Stimulated activated CD4-positive, alpha-beta T cell treated with anti-CD3 and anti-CD28 coated beads, Interleukin-15, amount 100 ng/mL, for 1 hour (primary cell): ENCODE measurements around the gene ATP23.

ENCODE experiments used
- DNase-seq, 2 donors: peaks; one replicate each; pipeline ENCODE4 v3.0.0-alpha.2; 2020; ENCODE audit warnings: low read depth in 1 of 2, low spot score in 1 of 2

ATP23 gene

DNA sequence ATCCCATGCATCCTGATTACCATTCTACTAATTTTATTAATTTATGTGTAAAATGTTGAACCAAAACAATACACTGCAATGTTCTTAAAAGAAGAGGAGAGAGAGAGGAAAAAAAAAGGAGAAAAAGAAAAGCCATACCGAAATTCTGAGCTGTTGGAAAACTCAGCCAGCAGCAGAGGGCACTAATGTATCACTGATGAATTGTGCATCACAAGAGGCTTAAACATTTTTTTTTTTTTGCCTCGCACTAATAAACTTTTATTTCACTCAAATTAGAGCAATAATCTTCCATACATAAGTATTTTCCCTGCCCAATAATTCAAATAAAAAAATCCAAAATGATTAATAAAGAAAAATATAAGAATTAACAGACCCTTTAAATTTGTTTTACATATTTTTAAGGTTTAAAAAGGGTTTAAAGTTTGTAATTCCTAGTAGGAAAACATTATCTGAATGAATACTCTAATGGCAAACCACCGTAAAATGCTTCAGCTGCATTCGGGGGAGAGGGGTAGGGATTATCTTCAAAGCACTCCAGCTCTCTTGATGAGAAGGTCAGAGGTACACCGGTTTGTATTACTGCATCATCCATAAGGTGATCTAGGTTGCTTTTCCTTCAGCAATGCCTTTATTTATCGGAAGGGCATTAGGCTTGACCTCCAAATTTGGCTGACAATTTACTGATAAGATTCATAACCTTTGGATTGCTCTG lies 41.9 kb downstream of the ATP23 start:
- DNase-seq, result no peak

DNA sequence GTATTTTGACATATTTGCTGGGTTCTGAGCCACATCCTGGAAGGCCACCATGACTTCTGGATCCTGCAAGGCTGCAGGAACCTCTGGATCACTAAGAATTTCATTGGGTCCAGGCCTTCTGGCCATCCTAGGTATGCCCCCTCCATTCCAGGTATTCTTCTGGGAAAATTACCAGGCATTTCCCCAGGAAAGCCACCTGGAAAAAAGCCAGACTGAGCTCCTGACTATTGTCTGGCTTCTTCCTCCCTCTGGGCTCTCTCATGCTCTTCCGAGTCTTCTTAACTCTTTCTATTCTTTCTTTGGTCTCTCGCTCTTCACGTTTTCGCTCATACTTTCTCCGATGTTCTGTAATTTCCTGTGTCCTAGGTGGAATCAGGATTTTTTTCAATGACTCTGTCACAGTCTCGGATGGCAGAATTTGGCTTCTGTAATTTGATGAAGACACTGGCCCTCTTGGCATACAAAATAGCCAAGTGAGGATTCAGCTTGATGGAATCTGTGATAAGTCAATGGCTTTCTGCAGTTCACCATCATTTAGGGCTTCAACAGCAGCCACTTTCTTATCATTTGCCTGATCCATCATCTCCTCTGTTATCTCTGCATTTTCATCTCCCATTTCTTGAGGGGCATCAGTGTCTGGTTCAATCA lies 42.6 kb downstream of the ATP23 start:
- no peak for DNase-seq

DNA sequence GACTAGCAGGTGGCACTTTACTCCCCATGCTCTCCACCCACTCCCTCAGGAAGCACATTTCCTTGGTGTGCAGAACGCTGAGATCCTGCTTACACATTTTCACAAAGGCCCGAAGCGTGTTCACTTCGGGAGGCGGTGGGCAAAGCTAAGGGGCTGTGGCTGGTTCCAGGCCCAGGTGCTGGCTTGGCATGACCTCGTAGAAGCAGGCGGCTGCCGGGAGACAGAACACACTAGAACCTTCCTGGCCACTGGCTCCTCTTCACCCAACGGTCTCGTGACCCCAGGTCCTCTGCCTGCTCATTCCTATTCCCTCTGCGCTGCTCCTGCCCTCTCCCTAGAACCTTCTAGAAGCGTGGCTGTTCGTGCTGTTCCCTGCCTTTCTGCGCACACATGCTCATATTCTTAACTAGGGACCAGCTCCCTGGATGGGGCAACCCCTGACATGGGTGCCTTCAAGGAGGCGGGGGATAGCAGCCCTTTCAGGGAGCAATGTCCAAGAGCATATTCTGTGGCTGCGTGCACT lies 43.3 kb downstream of the ATP23 start:
- no peak for DNase-seq

DNA sequence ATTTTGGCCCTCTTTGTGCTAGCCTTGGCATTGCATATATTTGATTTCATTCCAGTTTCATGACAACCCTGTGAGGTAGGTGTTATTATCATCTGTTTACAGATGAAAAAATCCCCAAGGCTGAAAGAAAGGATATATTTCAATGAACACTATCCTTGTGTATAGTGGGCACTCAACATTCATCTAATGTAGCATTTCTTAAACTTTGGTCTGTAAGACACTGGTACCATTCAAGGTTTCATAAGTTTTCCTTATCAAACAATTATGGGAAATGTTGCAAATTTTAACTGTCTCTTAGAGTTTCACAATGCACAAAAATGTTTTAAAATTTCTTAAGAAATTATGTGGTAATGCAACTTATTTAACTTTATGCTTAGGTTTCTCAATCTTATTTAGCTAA lies 44.3 kb downstream of the ATP23 start:
- DNase-seq, result no peak

DNA sequence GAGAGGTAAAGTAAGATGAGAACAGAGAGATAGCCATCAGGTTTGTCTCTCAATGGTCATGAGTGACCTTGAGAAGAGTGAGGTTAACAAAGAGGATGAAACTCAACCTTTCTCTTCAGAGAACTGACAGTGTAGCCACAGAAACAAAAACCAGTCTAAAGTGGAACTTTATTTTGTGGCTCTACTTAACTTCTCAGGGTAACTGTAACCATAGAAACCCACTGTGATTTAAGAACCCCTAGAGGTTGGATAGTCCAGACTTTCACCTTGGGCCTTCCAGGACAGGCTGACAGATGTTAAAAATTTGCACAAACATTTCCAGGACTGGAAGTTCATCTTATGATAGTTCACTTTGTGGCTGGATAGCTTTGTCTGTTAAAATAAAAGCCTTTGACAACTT lies 48.5 kb downstream of the ATP23 start:
- DNase-seq, result no peak

DNA sequence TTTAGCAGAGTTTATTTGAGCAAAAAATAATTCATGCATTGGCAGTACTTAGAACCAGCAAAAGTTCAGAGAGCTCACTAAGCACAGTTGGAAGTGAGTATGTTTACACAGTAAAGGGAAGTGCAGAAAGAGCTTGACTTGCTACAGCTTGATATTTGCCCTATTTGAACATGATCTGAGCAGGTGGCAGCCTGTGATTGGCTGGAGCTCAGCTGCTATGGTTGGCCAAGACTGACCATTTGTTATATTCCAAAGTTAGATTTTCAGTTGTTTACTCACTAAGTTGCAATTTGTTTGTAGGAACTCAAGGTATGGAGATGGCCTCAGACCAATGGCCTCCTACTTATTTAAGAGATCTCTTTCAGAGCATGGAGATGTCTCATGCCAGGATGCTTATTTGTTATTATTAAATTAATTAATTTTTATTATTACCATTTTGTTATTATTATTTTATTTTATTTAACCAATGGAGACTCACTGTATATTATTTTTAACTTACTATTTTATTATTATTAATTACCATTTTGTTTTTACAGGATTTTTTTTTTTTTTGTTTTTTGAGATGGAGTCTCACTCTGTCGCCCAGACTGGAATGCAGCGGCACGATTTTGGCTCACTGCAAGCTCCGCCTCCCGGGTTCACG lies 49.0 kb downstream of the ATP23 start:
- no peak for DNase-seq

DNA sequence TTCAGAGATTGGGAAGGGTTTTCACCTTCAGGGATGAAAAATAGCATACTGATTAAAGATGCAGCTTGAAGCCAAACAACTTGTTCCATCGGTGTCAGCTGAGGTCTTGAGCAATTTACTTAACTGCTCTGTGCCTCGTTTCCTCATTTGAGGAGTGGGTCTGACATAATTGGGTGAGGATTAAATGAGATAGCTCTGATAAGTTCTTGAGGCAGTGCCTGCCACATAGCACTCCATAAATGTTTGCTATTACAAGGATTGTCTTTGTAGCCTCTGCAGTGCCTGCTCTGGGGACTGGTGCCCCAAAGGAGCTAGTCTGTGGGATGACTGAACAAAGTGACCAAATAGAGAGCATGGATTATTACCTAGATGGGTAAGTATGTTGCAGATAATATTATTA lies 50.6 kb downstream of the ATP23 start:
- no peak for DNase-seq

DNA sequence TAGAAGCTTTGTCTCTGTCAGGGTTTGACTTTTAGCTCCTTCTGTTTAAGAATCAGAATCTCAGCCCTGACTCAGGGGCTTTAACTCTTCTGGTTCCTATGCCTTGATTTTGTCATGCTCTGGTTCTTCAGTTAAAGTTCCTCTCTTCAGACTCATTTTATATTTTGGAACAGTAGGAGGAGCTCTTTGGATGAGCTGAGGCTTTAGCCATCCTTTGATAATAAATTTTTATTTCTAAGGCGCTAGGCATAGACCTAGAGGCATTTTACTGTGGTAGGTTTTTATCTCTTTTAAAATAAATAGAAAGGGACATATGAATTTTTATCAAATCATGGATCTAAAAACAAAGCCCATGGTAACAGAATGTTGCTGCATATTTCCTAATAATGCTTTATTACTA lies 51.7 kb downstream of the ATP23 start:
- DNase-seq, result no peak

DNA sequence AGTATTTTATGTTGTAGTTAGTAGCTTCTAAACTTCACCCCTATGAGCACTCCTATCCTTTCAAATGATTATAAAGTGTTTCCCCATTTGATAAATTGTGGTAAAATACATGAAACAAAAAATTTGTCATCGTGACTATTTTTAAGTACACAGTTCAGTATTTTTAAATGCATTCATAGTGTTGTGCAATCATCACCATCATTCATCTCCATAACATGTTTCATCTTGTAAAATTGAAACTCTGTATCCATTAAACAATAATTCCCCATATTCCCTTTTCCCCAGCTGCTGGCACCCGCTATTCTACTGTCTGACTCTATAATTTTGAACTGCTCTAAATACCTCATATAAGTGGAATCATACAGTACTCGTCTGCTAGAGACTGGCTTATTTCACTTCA lies 52.5 kb downstream of the ATP23 start:
- DNase-seq, result no peak

DNA sequence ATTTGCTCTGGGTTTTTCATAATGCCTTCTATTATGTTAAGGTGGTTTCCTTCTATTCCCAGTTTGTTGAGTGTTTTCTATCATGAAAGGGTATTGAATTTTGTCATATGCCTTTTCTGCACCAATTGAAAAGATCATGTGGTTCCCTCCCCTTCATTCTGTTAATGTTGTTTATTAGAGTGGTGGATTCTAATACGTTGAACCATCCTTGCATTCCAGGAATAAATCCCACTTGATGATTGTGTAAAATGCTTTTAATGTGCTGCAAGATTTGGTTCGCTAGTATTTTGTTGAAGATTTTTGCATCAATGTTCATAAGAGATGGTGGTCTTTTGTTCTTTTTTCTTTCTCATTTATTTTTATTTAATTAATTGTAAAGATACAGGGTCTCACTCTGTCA lies 55.2 kb downstream of the ATP23 start:
- no peak for DNase-seq

DNA sequence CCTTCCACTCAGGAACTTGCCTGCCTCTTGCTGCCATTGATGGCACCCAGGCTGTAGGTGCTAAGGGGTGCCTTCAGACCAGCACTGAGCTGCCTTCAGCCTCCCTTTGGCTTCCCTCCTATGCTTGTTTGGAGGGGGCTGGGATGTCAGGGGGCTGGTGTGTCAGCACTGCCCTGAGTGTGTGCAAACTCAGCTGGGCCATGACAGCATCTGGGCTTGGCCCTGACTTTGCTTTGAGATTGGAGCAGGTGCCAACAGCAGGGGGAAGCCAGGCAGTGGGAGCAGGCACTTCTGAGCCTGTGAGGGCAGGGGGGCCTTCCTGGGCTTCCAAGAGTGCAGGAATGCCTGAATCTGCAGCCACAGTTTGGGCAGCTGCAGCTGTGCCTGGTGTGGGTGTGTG lies 56.9 kb downstream of the ATP23 start:
- DNase-seq, result no peak

DNA sequence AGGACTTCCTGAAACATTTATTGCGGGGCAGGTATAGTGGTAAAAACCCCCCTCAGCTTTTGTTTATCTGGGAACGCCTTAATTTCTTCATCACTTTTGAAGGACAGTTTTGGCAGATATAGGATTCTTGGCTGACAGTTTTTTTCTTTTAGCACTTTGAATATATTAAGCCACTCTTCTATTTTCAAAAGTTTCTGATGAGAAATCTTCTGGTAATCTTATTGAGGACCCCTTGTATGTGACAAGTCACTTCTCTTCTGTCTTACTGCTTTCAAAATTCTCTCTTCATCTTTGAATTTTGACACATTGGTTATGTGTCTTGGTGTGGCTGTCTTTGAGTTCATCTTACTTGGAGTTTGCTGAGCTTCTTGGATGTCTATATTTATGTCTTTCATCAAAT lies 59.1 kb downstream of the ATP23 start:
- no peak for DNase-seq

DNA sequence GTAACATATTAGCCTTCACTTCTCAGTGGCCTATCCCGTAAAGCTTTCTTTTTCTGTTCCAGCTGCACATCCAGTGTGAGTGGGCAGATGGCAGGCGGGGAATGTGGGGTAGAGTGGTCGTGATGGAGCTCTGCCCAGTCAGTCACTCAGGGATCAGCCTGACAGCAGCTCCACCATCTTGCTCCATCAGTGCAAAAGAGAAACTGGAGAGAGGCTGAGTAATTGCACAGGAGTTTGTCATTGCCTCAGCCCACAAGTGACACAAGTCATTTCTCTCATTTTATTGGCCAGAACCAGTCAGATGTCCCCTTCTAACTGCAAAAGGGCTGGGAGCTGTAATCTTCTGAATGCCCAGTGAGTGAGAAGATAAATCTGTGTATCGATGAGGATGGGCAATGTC lies 66.5 kb downstream of the ATP23 start:
- DNase-seq, result no peak

DNA sequence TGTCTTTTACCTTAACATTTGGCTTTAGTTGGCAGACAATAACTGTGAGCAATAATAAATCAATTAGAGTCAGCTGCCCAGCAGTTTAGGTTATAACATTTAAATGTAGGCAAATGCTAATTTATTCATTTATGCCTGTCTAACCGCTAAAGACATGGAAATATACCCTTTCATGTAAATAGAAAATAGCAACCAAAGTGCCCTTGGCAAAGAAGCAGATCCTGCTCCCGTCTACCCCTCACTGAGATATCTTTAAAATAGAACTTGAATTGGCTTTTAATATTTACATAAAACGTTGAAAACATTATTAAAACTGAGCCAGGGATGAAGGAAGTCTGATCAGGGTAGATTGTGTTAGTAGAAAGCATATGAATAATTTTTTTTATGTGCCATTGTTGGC lies 67.3 kb downstream of the ATP23 start:
- no peak for DNase-seq
